GM20000 (cell line): ENCODE results near the gene DSEL.

Experiments used
- DNase-seq: peaks from one replicate; pipeline ENCODE4 v3.0.0; 2012; ENCODE audit warnings: low spot score
- TF ChIP-seq, protein P1 (sequence below): IDR thresholded peaks from 2 replicates; pipeline ENCODE4 v1.5.1; 2012; ENCODE audit warnings: mild to moderate bottlenecking, control low read depth; ENCODE audit errors: extremely low read depth, missing control alignments

The DSEL gene

DNA sequence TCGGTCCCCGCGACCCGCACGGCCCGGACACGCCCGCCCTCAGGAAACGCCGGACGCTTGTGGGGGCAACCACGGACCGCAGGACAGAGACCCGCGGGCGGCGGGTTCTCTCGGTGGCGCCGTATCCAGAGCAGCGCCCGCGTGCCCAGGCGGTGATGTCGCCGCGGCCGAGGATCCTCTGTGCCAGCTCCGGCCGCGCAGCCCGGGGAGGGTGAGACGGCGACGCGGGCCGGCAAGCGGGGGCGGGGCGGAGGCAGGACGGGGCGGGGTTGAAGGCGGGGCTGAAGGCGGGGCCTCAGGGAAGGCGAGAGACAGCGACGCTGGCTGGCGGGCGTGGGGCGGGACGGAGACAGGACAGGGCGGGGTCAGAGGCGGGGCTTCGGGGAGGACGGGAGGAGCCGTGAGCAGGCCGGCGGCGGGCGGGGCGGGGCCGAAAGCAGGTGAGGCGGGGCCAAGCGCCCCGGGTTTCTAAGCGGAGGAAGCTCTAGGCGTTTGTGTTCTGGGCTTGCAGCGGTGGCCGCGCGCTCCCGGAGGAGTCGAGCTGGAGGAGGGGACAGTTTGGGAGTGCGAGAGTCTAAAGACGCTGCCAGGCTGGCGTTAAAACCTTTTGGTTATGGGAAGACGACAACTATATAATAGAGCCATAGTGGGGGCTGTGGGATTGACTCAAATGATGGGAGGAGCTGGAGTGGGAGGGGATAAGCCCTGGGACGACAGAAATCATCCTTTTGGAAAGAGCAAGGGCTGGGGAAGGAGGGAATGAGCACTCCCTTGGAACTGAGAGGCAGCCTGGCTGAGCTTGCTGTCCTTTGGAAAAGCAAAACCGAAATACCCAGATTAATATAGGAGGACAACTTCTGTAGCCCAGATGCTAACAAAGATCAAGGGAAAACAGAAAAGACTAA is at the start of gene DSEL:
Gene DSEL (minus strand): TSS at position 182 of the 905 bp plus-strand sequence. CDS start 2,112 bp downstream, outside the sequence.
- DNase-seq: peak; percentile 99
- TF ChIP-seq, protein P1, sequence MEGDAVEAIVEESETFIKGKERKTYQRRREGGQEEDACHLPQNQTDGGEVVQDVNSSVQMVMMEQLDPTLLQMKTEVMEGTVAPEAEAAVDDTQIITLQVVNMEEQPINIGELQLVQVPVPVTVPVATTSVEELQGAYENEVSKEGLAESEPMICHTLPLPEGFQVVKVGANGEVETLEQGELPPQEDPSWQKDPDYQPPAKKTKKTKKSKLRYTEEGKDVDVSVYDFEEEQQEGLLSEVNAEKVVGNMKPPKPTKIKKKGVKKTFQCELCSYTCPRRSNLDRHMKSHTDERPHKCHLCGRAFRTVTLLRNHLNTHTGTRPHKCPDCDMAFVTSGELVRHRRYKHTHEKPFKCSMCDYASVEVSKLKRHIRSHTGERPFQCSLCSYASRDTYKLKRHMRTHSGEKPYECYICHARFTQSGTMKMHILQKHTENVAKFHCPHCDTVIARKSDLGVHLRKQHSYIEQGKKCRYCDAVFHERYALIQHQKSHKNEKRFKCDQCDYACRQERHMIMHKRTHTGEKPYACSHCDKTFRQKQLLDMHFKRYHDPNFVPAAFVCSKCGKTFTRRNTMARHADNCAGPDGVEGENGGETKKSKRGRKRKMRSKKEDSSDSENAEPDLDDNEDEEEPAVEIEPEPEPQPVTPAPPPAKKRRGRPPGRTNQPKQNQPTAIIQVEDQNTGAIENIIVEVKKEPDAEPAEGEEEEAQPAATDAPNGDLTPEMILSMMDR: no peak

DNA sequence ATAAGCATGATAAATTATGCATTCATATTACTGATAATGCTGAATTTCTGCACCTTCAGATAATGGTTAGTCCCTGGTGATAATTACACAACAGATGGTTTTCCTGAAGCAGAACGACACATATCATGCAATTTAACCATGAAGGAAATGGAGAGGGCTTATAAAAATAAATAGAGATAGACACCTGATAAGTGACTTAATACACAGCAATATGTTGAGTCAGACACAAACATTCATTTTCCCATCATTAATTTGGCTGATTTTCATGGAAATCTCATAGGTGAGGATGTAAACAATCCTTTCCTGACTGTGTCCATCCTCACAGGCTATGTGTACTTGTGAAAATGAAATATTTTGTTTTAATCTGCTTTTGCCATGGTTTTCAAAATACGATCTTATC is 36.9 kb upstream of the DSEL start:
- TF ChIP-seq, protein P1: no peak
- DNase-seq: no peak

DNA sequence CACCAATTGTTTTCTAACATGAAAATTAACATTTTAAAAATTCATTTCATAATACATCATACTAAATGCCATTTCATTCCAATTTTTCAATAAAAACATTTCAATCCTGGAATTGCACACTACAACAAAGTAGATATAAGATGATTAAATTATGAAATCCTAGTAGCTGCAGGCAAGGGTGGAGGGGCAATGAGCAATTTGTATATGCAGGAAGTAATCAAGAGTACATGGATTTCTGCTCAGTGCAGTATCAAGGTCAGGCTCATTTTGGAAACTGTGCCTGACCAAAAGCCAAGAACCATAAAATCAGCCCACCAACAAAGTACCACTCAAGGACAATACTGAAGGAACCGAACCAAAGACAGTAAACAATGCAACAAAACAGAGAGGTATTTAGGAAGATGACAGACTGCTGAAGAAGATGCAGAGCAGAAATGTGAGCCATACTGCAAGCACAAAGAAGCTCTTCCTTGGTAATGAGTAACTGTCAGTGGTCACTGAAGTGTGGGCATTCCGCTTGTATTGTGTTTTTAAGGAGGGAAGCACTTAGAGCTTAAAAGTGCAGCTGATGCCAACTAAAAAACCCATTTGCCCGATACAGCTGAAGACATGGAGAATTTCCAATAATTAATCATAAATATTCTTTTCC is 34.5 kb upstream of the DSEL start:
- TF ChIP-seq, protein P1: no peak
- no peak for DNase-seq

DNA sequence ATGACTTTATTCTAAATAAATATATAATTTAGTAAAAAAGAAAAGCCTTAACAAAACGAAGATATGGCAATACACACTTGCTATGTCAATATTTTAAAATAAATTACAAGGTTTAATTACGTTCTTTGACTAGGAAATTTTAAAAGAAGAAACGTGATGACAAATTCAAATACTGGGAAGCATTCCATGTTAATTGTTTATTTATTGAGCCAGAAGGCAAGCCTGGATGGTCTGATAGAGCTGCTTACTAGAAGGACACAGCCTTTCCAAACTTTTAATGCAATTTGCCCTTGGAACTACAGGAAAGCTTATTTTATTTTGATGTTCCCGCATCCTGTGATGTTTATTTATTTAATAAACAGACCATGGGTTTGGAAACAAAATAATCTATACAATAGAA is 33.4 kb upstream of the DSEL start:
- no peak for DNase-seq
- TF ChIP-seq, protein P1: no peak

DNA sequence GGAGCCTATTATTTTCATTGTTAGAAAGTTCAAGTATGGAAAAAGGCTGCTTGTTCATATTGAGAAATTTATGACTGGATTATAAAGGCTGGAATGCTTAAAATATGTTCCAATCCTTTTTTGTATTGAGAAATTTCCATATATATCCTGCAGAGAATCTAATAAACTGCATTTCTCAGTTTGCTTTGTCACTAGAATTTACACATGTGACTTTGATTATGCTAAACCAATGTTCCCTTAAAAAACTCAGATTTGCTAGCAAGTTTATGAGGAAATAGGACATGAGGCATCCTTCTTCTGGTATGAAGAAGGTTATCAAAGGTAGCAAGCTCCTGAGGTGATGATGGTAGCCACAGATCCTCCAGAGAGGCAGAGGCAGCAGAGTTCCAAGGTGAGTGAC is 29.2 kb upstream of the DSEL start:
- DNase-seq: no peak
- TF ChIP-seq, protein P1: no peak

DNA sequence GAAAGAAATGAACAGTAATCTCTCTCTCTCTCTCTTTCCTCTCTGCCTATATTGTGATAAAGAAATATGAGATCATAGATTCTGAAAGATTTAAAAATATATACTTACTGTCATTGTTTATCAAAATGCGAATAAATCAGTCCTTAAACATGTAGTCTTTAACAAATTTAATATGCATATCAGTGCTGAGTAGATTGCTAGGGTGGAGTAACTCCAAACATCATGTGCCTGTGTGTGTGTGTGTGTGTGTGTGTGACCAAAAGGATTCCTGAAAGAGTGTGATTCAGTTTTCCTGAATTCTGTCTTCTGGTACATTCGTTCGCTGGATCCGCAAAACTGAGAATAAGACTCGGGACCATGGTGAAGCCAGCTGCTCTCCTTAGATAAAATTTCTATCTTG is 24.0 kb upstream of the DSEL start:
- TF ChIP-seq, protein P1: no peak
- DNase-seq: no peak

DNA sequence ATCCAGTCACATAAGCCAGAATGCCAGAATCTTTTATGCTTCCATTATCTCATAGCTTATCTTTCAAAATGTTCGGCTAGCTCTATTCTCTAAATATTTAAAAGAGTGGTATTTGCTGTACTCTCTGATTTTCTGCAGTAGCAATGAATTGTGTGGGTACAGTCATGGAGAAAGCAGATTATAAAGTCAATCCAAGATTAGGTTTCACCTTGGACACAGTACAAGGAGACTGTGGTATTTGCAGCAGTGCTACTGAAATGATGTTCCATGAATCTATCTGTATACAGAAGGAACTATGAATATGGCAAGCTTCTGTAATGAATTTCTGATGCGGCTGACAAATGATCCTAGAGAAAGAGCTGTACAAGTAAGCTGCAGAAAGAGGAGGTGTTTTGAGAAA is 15.4 kb upstream of the DSEL start:
- TF ChIP-seq, protein P1: no peak
- no peak for DNase-seq
